UCSD-AML1 (cell line): Measurements from ENCODE around the gene CYSRT1.

Experiments used
- DNase-seq: peaks from one replicate; lab custom pipeline; 2025; ENCODE audit not compliant: unreplicated experiment; lab: John Stamatoyannopoulos, UW

Gene CYSRT1

GRCh38 chr9:137223078-137223970, 1.6 kb upstream of the CYSRT1 start:
- DNase-seq, result peak; percentile 99

GRCh38 chr9:137225699-137226331, 841 bp downstream of the CYSRT1 start:
- no peak for DNase-seq

GRCh38 chr9:137226338-137227053, 1.5 kb downstream of the CYSRT1 start:
- no peak for DNase-seq

- DNase-seq, result peak; percentile 78
Measured at GRCh38 chr9:137227054-137227852, 2.3 kb downstream of the CYSRT1 start, which contains the start of gene RNF224. RNF224 (plus strand) TSS chr9:137227502; CDS start chr9:137228336, 834 bp downstream.

GRCh38 chr9:137227853-137228505, 3.0 kb downstream of the CYSRT1 start:
- no peak for DNase-seq

GRCh38 chr9:137228506-137228967, 3.6 kb downstream of the CYSRT1 start:
- DNase-seq, result no peak

- DNase-seq, result no peak
Measured at GRCh38 chr9:137228968-137229896, 4.3 kb downstream of the CYSRT1 start.

- DNase-seq, result no peak
Measured at GRCh38 chr9:137229903-137230704, 5.1 kb downstream of the CYSRT1 start.

- no peak for DNase-seq
Measured at GRCh38 chr9:137230705-137231371, 5.9 kb downstream of the CYSRT1 start, which contains the start of gene SLC34A3. SLC34A3 (plus strand) TSS chr9:137230901; CDS start chr9:137231703, 802 bp downstream.

- DNase-seq, result no peak
Measured at GRCh38 chr9:137231372-137232039, 6.5 kb downstream of the CYSRT1 start.

- DNase-seq, result no peak
Measured at GRCh38 chr9:137232101-137232500, 7.1 kb downstream of the CYSRT1 start.

GRCh38 chr9:137232510-137232909, 7.5 kb downstream of the CYSRT1 start:
- no peak for DNase-seq

GRCh38 chr9:137233143-137233980, 8.4 kb downstream of the CYSRT1 start:
- no peak for DNase-seq

- DNase-seq, result no peak
Measured at GRCh38 chr9:137234055-137234697, 9.2 kb downstream of the CYSRT1 start.

- no peak for DNase-seq
Measured at GRCh38 chr9:137234758-137235423, 9.9 kb downstream of the CYSRT1 start.
